ENCODE results near the gene TAF13. TPM values are rescaled to one million over a fixed set of nuclear protein-coding genes. Genes with fewer than 3 reads are reported as not detected.
A peak's percentile ranks its signal among the peaks of the same experiment; 100 is the strongest.

TAF13 gene
- total RNA-seq, 1 donor from 2014 or later, result 48.4 TPM

- DNase-seq (ENCODE audit: low spot score), result peak; percentile 86
These were observed 13.6 kb upstream of the TAF13 start for GRCh38 chr1:109089242-109090015.

GRCh38 chr1:109084563-109085517 lies 9.0 kb upstream of the TAF13 start:
- peaks cover 3% of the 10 kb centered on the region for H3K36me3 Mint-ChIP-seq
- H3K27me3 Mint-ChIP-seq (ENCODE audit: insufficient read depth, low read depth), result no peaks in the 10 kb centered on the region
- peak overlapping the region; percentile 64 for H3K27ac Mint-ChIP-seq
- H3K27me3 ChIP-seq, result no peaks in the 10 kb centered on the region
- peaks cover 18% of the 10 kb centered on the region for H3F3A ChIP-seq (ENCODE audit: low read depth)
- H3K4me1 ChIP-seq, result no peaks in the 10 kb centered on the region
- H3K4me1 Mint-ChIP-seq, result peaks cover 24% of the 10 kb centered on the region
- H4K20me1 ChIP-seq (ENCODE audit: low read depth), result no peaks in the 10 kb centered on the region
- no peaks in the 10 kb centered on the region for H3K79me2 ChIP-seq (ENCODE audit: low read depth)
- peaks cover 2% of the 10 kb centered on the region for H3K9me3 Mint-ChIP-seq
- DNase-seq (ENCODE audit: low spot score), result no peak
- no peaks in the 10 kb centered on the region for H3K36me3 ChIP-seq
- H3K4me3 Mint-ChIP-seq, result no peak overlapping the region
- H3K9me3 ChIP-seq (ENCODE audit: low read depth), result no peaks in the 10 kb centered on the region
- TF ChIP-seq CTCF (IDR thresholded peaks at IDR 0.05) (no peak), EZH2phosphoT487 (IDR thresholded peaks at IDR 0.05) (no peak), EZH2 (IDR thresholded peaks at IDR 0.05) (no peak)
- no peak overlapping the region for H3K4me3 ChIP-seq
- H3K4me2 ChIP-seq, result no peak overlapping the region
- no peak overlapping the region for H2AFZ ChIP-seq (replicated peaks)
- H3K27ac ChIP-seq, result no peak overlapping the region
- H3K9ac ChIP-seq, result no peak overlapping the region

More at GRCh38 chr1:109089242-109090015, 13.6 kb upstream of the TAF13 start:
- H3K4me2 ChIP-seq, result no peak overlapping the region
- peaks cover 31% of the 10 kb centered on the region for H3F3A ChIP-seq (ENCODE audit: low read depth)
- H3K9me3 ChIP-seq (ENCODE audit: low read depth), result no peaks in the 10 kb centered on the region
- H3K9me3 Mint-ChIP-seq, result peaks cover 3% of the 10 kb centered on the region
- peaks cover 35% of the 10 kb centered on the region for H3K4me1 Mint-ChIP-seq
- no peak overlapping the region for H3K27ac ChIP-seq
- peaks cover 11% of the 10 kb centered on the region for H3K4me1 ChIP-seq
- no peak overlapping the region for H3K27ac Mint-ChIP-seq
- peak overlapping the region; percentile 93 for H3K4me3 Mint-ChIP-seq
- H3K27me3 ChIP-seq, result no peaks in the 10 kb centered on the region
- no peak overlapping the region for H3K4me3 ChIP-seq
- peaks cover 4% of the 10 kb centered on the region for H4K20me1 ChIP-seq (ENCODE audit: low read depth)
- no peak overlapping the region for H2AFZ ChIP-seq (replicated peaks)
- peaks cover 25% of the 10 kb centered on the region for H3K79me2 ChIP-seq (ENCODE audit: low read depth)
- H3K27me3 Mint-ChIP-seq (ENCODE audit: insufficient read depth, low read depth), result no peaks in the 10 kb centered on the region
- H3K9ac ChIP-seq, result no peak overlapping the region
- peaks cover 3% of the 10 kb centered on the region for H3K36me3 Mint-ChIP-seq
- H3K36me3 ChIP-seq, result no peaks in the 10 kb centered on the region
- TF ChIP-seq EZH2 (IDR thresholded peaks at IDR 0.05), result no peak
- TF ChIP-seq CTCF (IDR thresholded peaks at IDR 0.05), result peak; percentile 80
- TF ChIP-seq EZH2phosphoT487 (IDR thresholded peaks at IDR 0.05), result no peak

GRCh38 chr1:109083923-109084322 lies 8.1 kb upstream of the TAF13 start:
- H3K36me3 ChIP-seq, result no peaks in the 10 kb centered on the region
- H3K27me3 ChIP-seq, result no peaks in the 10 kb centered on the region
- H3K4me2 ChIP-seq, result no peak overlapping the region
- no peaks in the 10 kb centered on the region for H3K4me1 ChIP-seq
- Mint-ChIP-seq H3K9me3 (peaks cover 2% of the 10 kb centered on the region), H3K27ac (peak overlapping the region; percentile 35), H3K27me3 (ENCODE audit: insufficient read depth, low read depth) (peaks cover 3% of the 10 kb centered on the region), H3K4me1 (peaks cover 16% of the 10 kb centered on the region), H3K36me3 (peaks cover under 1% of the 10 kb centered on the region), H3K4me3 (no peak overlapping the region)
- TF ChIP-seq EZH2 (IDR thresholded peaks at IDR 0.05) (no peak), CTCF (IDR thresholded peaks at IDR 0.05) (no peak), EZH2phosphoT487 (IDR thresholded peaks at IDR 0.05) (no peak)
- no peaks in the 10 kb centered on the region for H4K20me1 ChIP-seq (ENCODE audit: low read depth)
- H3K27ac ChIP-seq, result no peak overlapping the region
- H3F3A ChIP-seq (ENCODE audit: low read depth), result peaks cover 9% of the 10 kb centered on the region
- H3K9me3 ChIP-seq (ENCODE audit: low read depth), result no peaks in the 10 kb centered on the region
- no peak overlapping the region for H3K4me3 ChIP-seq
- H3K9ac ChIP-seq, result no peak overlapping the region
- no peaks in the 10 kb centered on the region for H3K79me2 ChIP-seq (ENCODE audit: low read depth)
- DNase-seq (ENCODE audit: low spot score), result no peak
- H2AFZ ChIP-seq (replicated peaks), result no peak overlapping the region
